Left ventricle myocardium superior (tissue), 1 donor: ENCODE measurements around the gene CYB561A3. TPM values are rescaled to one million over a fixed set of nuclear protein-coding genes. Genes with fewer than 3 reads are reported as not detected.

Experiments used
- ATAC-seq: fragments of 200-7000 bp; cut with Tn5 transposase; one replicate; pipeline ENCODE4 v1.9.1; 2020; ENCODE audit warnings: mild to moderate bottlenecking, moderate library complexity
- DNase-seq: peaks from one replicate; pipeline ENCODE4 v3.0.0-alpha.2; 2020
- intact Hi-C: fragments of 100-400 bp; cut with micrococcal nuclease; formaldehyde crosslinking; loops from one replicate; pipeline ENCODE4 v1.11.0; 2022
- total RNA-seq: library from RNA; stranded (reverse); fragmentation: NEBNext Ultra II Directional; extraction: Animal tissue kit (Norgen Biotek cat#: 25700); gene quantifications from one replicate; pipeline ENCODE4 v1.2.1, GENCODE V29; 2021
- donor health status: DM: no; HTN: yes; CAD: no; lungs with severe emphysema.

Gene CYB561A3
- total RNA-seq, 1 donor from 2014 or later = 10.9 TPM

- intact Hi-C loops = no loop called here
- DNase-seq (no peak), ATAC-seq (no peak)
These were observed 27.9 kb downstream of the CYB561A3 start for GRCh38 chr11:61333550-61334433.

- ATAC-seq = peak; percentile 97
- intact Hi-C loops = no loop called here
- peak; percentile 98 for DNase-seq
These were observed 28.7 kb downstream of the CYB561A3 start, which contains the start of the genes DDB1 and TKFC for GRCh38 chr11:61332797-61333549. TSS of gene DDB1 (minus strand) at chr11:61333105. CDS start at chr11:61332968, 137 bp downstream. TSS of gene TKFC (plus strand) at chr11:61333228. CDS start at chr11:61334729, 1,501 bp downstream.

- intact Hi-C loops = no loop called here
- ATAC-seq (no peak), DNase-seq (no peak)
These were observed 29.3 kb downstream of the CYB561A3 start for GRCh38 chr11:61332281-61332796.

- no peak for ATAC-seq
- DNase-seq = no peak
- intact Hi-C loops = no loop called here
These were observed 30.0 kb downstream of the CYB561A3 start for GRCh38 chr11:61331651-61332050.

GRCh38 chr11:61329871-61330270, 31.8 kb downstream of the CYB561A3 start:
- intact Hi-C loops = no loop called here
- no peak for ATAC-seq

GRCh38 chr11:61328351-61328750, 33.3 kb downstream of the CYB561A3 start:
- DNase-seq (no peak), ATAC-seq (no peak)
- intact Hi-C loops = no loop called here

More at GRCh38 chr11:61329871-61330270, 31.8 kb downstream of the CYB561A3 start:
- no peak for DNase-seq

GRCh38 chr11:61327669-61328071, 34.0 kb downstream of the CYB561A3 start:
- ATAC-seq = no peak
- intact Hi-C loops = no loop called here
- DNase-seq = no peak

- ATAC-seq (peak; percentile 73), DNase-seq (no peak)
- intact Hi-C loops = no loop called here
These were observed 35.9 kb downstream of the CYB561A3 start for GRCh38 chr11:61325649-61326414.

GRCh38 chr11:61315260-61315659, 46.4 kb downstream of the CYB561A3 start:
- ATAC-seq = no peak
- no peak for DNase-seq
- intact Hi-C loops = no loop called here

GRCh38 chr11:61310749-61311148, 50.9 kb downstream of the CYB561A3 start:
- DNase-seq = no peak
- intact Hi-C loops = no loop called here
- ATAC-seq = no peak

- ATAC-seq (no peak), DNase-seq (no peak)
- intact Hi-C loops = no loop called here
These were observed 51.9 kb downstream of the CYB561A3 start for GRCh38 chr11:61309739-61310138.

GRCh38 chr11:61309141-61309540, 52.5 kb downstream of the CYB561A3 start:
- DNase-seq (no peak), ATAC-seq (no peak)

GRCh38 chr11:61307354-61307753, 54.3 kb downstream of the CYB561A3 start:
- DNase-seq = no peak
- intact Hi-C loops = no loop called here
- no peak for ATAC-seq

More at GRCh38 chr11:61309141-61309540, 52.5 kb downstream of the CYB561A3 start:
- intact Hi-C loops = no loop called here

GRCh38 chr11:61306221-61306620, 55.5 kb downstream of the CYB561A3 start:
- intact Hi-C loops = no loop called here

GRCh38 chr11:61305417-61305816, 56.3 kb downstream of the CYB561A3 start:
- no peak for DNase-seq
- no peak for ATAC-seq
- intact Hi-C loops = no loop called here

More at GRCh38 chr11:61306221-61306620, 55.5 kb downstream of the CYB561A3 start:
- DNase-seq (no peak), ATAC-seq (no peak)

- no peak for ATAC-seq
- intact Hi-C loops = no loop called here
- DNase-seq = no peak
These were observed 58.0 kb downstream of the CYB561A3 start for GRCh38 chr11:61303725-61304124.

GRCh38 chr11:61302550-61302949, 59.1 kb downstream of the CYB561A3 start:
- ATAC-seq (no peak), DNase-seq (no peak)
- intact Hi-C loops = no loop called here
